MCF 10A (cell line): ENCODE data around the gene MED13. TPM values are rescaled to one million over a fixed set of nuclear protein-coding genes. Genes with fewer than 3 reads are reported as not detected.
"Not testable (repeated sequence)": the region's sequence is repeated elsewhere in the genome, so short reads cannot be mapped to it uniquely, and the experiment has no call there.

Source experiments
- BruUV-seq: library from RNA; stranded (reverse); fragments of 400-500 nt; replicated peaks from 2 replicates; lab custom pipeline; 2021; lab: Mats Ljungman, UMichigan
- CTCF ChIA-PET: fragments of 300-600 bp; sonication (Branson Sonifier 250); formaldehyde crosslinking; extraction: SDS; loops from one replicate; lab custom pipeline; 2021; ENCODE audit warnings: antibody characterized with exemption, inconsistent platforms; lab: Yijun Ruan, JAX
- POLR2A ChIA-PET: fragments of 300-600, 350-650 bp; sonication (Branson Sonifier 250); formaldehyde crosslinking; extraction: SDS; loops from one replicate; lab custom pipeline; 2020; ENCODE audit warnings: antibody characterized with exemption, inconsistent platforms; lab: Yijun Ruan, JAX
- DNase-seq: peaks from one replicate; pipeline ENCODE4 v3.0.0-alpha.2; 2018; ENCODE audit not compliant: unreplicated experiment
- H3K27ac Mint-ChIP-seq: one replicate; pipeline ENCODE4 v1.8.0; 2022; ENCODE audit warnings: mild to moderate bottlenecking, low read depth, mixed read lengths; ENCODE audit not compliant: unreplicated experiment
- H3K27me3 Mint-ChIP-seq: one replicate; pipeline ENCODE4 v1.8.0; 2022; ENCODE audit warnings: mixed read lengths; ENCODE audit not compliant: insufficient read depth, unreplicated experiment
- H3K36me3 Mint-ChIP-seq: one replicate; pipeline ENCODE4 v1.8.0; 2022; ENCODE audit warnings: mild to moderate bottlenecking, moderate library complexity, mixed read lengths; ENCODE audit not compliant: insufficient read depth, unreplicated experiment
- H3K4me1 Mint-ChIP-seq: one replicate; pipeline ENCODE4 v1.8.0; 2022; ENCODE audit warnings: mixed read lengths; ENCODE audit not compliant: insufficient read depth, unreplicated experiment
- H3K4me3 Mint-ChIP-seq: one replicate; pipeline ENCODE4 v1.8.0; 2022; ENCODE audit warnings: mild to moderate bottlenecking, moderate library complexity, mixed read lengths; ENCODE audit not compliant: unreplicated experiment
- H3K9me3 Mint-ChIP-seq: one replicate; pipeline ENCODE4 v1.8.0; 2022; ENCODE audit warnings: mixed read lengths; ENCODE audit not compliant: unreplicated experiment
- CTCF ChIP-seq: fragments of 200-600 bp; IDR thresholded peaks from one replicate; pipeline ENCODE4 v1.8.0; 2022; ENCODE audit warnings: antibody characterized with exemption, mild to moderate bottlenecking; ENCODE audit not compliant: unreplicated experiment
- intact Hi-C: fragments of 100-400 bp; cut with micrococcal nuclease; formaldehyde crosslinking; loops from 2 replicates; pipeline ENCODE4 v1.14.1; 2022
- total RNA-seq: library from RNA; stranded (reverse); gene quantifications from 2 replicates; pipeline ENCODE4 v1.2.3, GENCODE V29; 2022

Gene MED13
- total RNA-seq, 1 experiment from 2014 or later = 58.7 TPM

- ChIA-PET CTCF (no interaction called here), POLR2A (interaction anchor here (1.1 to 1.8 kb wide), 3 partner anchors 9 to 61 kb away, joined by 3 to 4 read pairs (median 4); no protein-coding TSS in a partner anchor)
- Mint-ChIP-seq H3K27ac (no peak overlapping the region), H3K4me3 (no peak overlapping the region), H3K9me3 (no peaks in the 10 kb centered on the region), H3K4me1 (no peaks in the 10 kb centered on the region), H3K36me3 (peaks cover 68% of the 10 kb centered on the region), H3K27me3 (no peaks in the 10 kb centered on the region)
- DNase-seq = no peak
- no TSS peak for BruUV-seq
- intact Hi-C loops = no loop called here
- no peak for TF ChIP-seq CTCF
Measured at GRCh38 chr17:62004388-62004787, 60.7 kb downstream of the MED13 start.

- BruUV-seq, H3K27me3 Mint-ChIP-seq, H3K4me3 Mint-ChIP-seq, H3K9me3 Mint-ChIP-seq, intact Hi-C loops, H3K4me1 Mint-ChIP-seq, DNase-seq, CTCF ChIA-PET, H3K27ac Mint-ChIP-seq: not testable (repeated sequence)
- POLR2A ChIA-PET = interaction anchor here (1.2 to 1.8 kb wide), 3 partner anchors 10 to 77 kb away, joined by 4 to 5 read pairs (median 4); no protein-coding TSS in a partner anchor
- H3K36me3 Mint-ChIP-seq = peaks cover 64% of the 10 kb centered on the region
Measured at GRCh38 chr17:62003141-62003540, 61.9 kb downstream of the MED13 start.

GRCh38 chr17:62001105-62001504 lies 64.0 kb downstream of the MED13 start:
- POLR2A ChIA-PET = no interaction called here
- Mint-ChIP-seq H3K27ac (no peak overlapping the region), H3K36me3 (peaks cover 50% of the 10 kb centered on the region), H3K4me3 (no peak overlapping the region), H3K27me3 (no peaks in the 10 kb centered on the region), H3K9me3 (no peaks in the 10 kb centered on the region), H3K4me1 (peaks cover 6% of the 10 kb centered on the region)
- CTCF ChIA-PET = no interaction called here
- DNase-seq = no peak
- BruUV-seq = no TSS peak
- intact Hi-C loops = no loop called here
- TF ChIP-seq CTCF = no peak

- BruUV-seq = no TSS peak
- peaks cover 6% of the 10 kb centered on the region for H3K4me1 Mint-ChIP-seq
- no peaks in the 10 kb centered on the region for H3K27me3 Mint-ChIP-seq
- no peak for TF ChIP-seq CTCF
- intact Hi-C loops = no loop called here
- H3K9me3 Mint-ChIP-seq = no peaks in the 10 kb centered on the region
- H3K4me3 Mint-ChIP-seq = no peak overlapping the region
- ChIA-PET CTCF (interaction anchor here (1.0 kb wide), 1 partner anchor 19 kb away, joined by 4 read pairs; no protein-coding TSS in a partner anchor), POLR2A (no interaction called here)
- no peak for DNase-seq
- no peak overlapping the region for H3K27ac Mint-ChIP-seq
- peaks cover 49% of the 10 kb centered on the region for H3K36me3 Mint-ChIP-seq
Measured at GRCh38 chr17:62000186-62000585, 64.9 kb downstream of the MED13 start.

GRCh38 chr17:61998534-61998933 lies 66.5 kb downstream of the MED13 start:
- not testable (repeated sequence) for H3K27ac Mint-ChIP-seq

More at GRCh38 chr17:61998534-61998933, 66.5 kb downstream of the MED13 start:
- intact Hi-C loops, H3K4me1 Mint-ChIP-seq, H3K4me3 Mint-ChIP-seq, BruUV-seq, DNase-seq, H3K9me3 Mint-ChIP-seq, H3K27me3 Mint-ChIP-seq: not testable (repeated sequence)
- CTCF ChIA-PET = interaction anchor here (0.6 to 1.1 kb wide), 3 partner anchors 9 to 95 kb away, joined by 4 read pairs; no protein-coding TSS in a partner anchor
- POLR2A ChIA-PET = interaction anchor here (0.5 to 0.6 kb wide), 2 partner anchors 181 to 356 kb away, joined by 3 to 4 read pairs; no protein-coding TSS in a partner anchor
- peaks cover 59% of the 10 kb centered on the region for H3K36me3 Mint-ChIP-seq
